ENCODE results near the gene FPGT. TPM values are rescaled to one million over a fixed set of nuclear protein-coding genes. Genes with fewer than 3 reads are reported as not detected.

FPGT gene
- total RNA-seq: 6.1 and 7.5 TPM in 2 replicates

GRCh38 chr1:74197657-74198552 is at the start of gene FPGT, which contains the start of gene LRRIQ3:
Gene FPGT (plus strand): TSS chr1:74198242. CDS start chr1:74198279, 37 bp downstream.
Gene LRRIQ3 (minus strand): TSS chr1:74198176. CDS start chr1:74183684, 14,492 bp downstream.

GRCh38 chr1:74235153-74235552 is 37.1 kb downstream of the FPGT start, which contains the start of gene TNNI3K:
Gene TNNI3K (plus strand): TSS chr1:74235387. CDS start chr1:74235452, 65 bp downstream.

Other genes with a start within 250 kb of the FPGT start
- 0.16 and 0.63 TPM in 2 replicates for gene LRRIQ3, start 66 bp upstream of the FPGT start, total RNA-seq
- under 0.01 and 1.1 TPM in 2 replicates for gene TNNI3K, start 37.1 kb downstream of the FPGT start, total RNA-seq